CD14-positive monocyte (primary cell): ENCODE data around the gene MRPS35. TPM values are rescaled to one million over a fixed set of nuclear protein-coding genes. Genes with fewer than 3 reads are reported as not detected.

ENCODE experiments used
- DNase-seq, 3 donors: peaks; one replicate each; pipeline ENCODE4 v3.0.0-alpha.2; 2011 to 2022
- H2AFZ ChIP-seq: 2 replicates; pipeline ENCODE4 v1.6.0; 2012; ENCODE audit warnings: mild to moderate bottlenecking, low read depth, low read length, inconsistent platforms; ENCODE audit not compliant: insufficient read depth, poor library complexity, severe bottlenecking
- H3K27ac ChIP-seq, 2 donors: 1 replicate in 1 of 2; 2 replicates in 1 of 2; pipeline ENCODE4 v1.5.1; 2012 to 2013; ENCODE audit warnings: low read length in 2 of 2, control low read depth in 1 of 2, inconsistent platforms in 1 of 2, low read depth in 1 of 2, mild to moderate bottlenecking in 1 of 2
- H3K27me3 ChIP-seq, 2 donors: one replicate each; pipeline versions ENCODE4 v1.6.0 to v1.6.1; 2011 to 2013; ENCODE audit warnings: low read length in 2 of 2; ENCODE audit not compliant: control insufficient read depth in 2 of 2, insufficient read depth in 2 of 2
- H3K36me3 ChIP-seq, 2 donors: replicated peaks in 1 of 2; 1 replicate in 1 of 2; 2 replicates in 1 of 2; pipeline versions ENCODE4 v1.5.1 to v1.6.1; 2012 to 2013; ENCODE audit warnings: low read length in 2 of 2, control low read depth in 1 of 2, inconsistent platforms in 1 of 2, mild to moderate bottlenecking in 1 of 2; ENCODE audit not compliant: insufficient read depth in 2 of 2, control insufficient read depth in 1 of 2
- H3K4me1 ChIP-seq, 2 donors: 1 replicate in 1 of 2; 2 replicates in 1 of 2; pipeline versions ENCODE4 v1.5.1 to v1.6.1; 2012 to 2013; ENCODE audit warnings: low read length in 2 of 2, control low read depth in 1 of 2, inconsistent platforms in 1 of 2, mild to moderate bottlenecking in 1 of 2, moderate library complexity in 1 of 2; ENCODE audit not compliant: insufficient read depth in 2 of 2, control insufficient read depth in 1 of 2
- H3K4me2 ChIP-seq: replicated peaks from 2 replicates; pipeline ENCODE3; 2012; ENCODE audit warnings: low read length, moderate library complexity, mild to moderate bottlenecking; ENCODE audit not compliant: poor library complexity, severe bottlenecking; ENCODE audit errors: extremely low read depth
- H3K4me3 ChIP-seq, 3 experiments: fragments of 200-600 bp in 1 of 3; sonication (generic) in 1 of 3; replicated peaks in 1 of 3; 1 replicate in 2 of 3; 2 replicates in 1 of 3; pipeline ENCODE4 v1.5.1; 2011 to 2013; ENCODE audit warnings: low read length in 3 of 3, mild to moderate bottlenecking in 3 of 3, control low read depth in 2 of 3, low read depth in 2 of 3, inconsistent platforms in 1 of 3, moderate library complexity in 1 of 3
- H3K79me2 ChIP-seq: 2 replicates; pipeline ENCODE4 v1.6.0; 2012; ENCODE audit warnings: mild to moderate bottlenecking, control low read depth, inconsistent platforms, low read length, moderate library complexity; ENCODE audit not compliant: insufficient read depth
- H3K9ac ChIP-seq: 2 replicates; pipeline ENCODE4 v1.6.0; 2017; ENCODE audit warnings: low read length, mild to moderate bottlenecking; ENCODE audit not compliant: insufficient read depth, poor library complexity, severe bottlenecking
- H3K9me3 ChIP-seq, 2 donors: replicated peaks in 1 of 2; 1 replicate in 1 of 2; 2 replicates in 1 of 2; pipeline versions ENCODE4 v1.5.1 to v1.6.1; 2012 to 2013; ENCODE audit warnings: low read length in 2 of 2, control low read depth in 1 of 2; ENCODE audit not compliant: control insufficient read depth in 1 of 2, insufficient read depth in 1 of 2
- H4K20me1 ChIP-seq: 2 replicates; pipeline ENCODE4 v1.6.0; 2012; ENCODE audit warnings: mild to moderate bottlenecking, low read length, control low read depth, moderate library complexity; ENCODE audit not compliant: insufficient read depth
- H3K27ac Mint-ChIP-seq, 7 donors: one replicate each; pipeline ENCODE4 v1.8.0; 2020; ENCODE audit warnings: mild to moderate bottlenecking in 7 of 7, mixed read lengths in 7 of 7, moderate library complexity in 6 of 7, inconsistent platforms in 2 of 7
- H3K27me3 Mint-ChIP-seq, 3 donors: one replicate each; pipeline ENCODE4 v1.8.0; 2021 to 2022; ENCODE audit warnings: low read depth in 3 of 3, mild to moderate bottlenecking in 3 of 3, mixed read lengths in 3 of 3, moderate library complexity in 3 of 3, inconsistent platforms in 1 of 3
- H3K36me3 Mint-ChIP-seq, 2 donors: one replicate each; pipeline ENCODE4 v1.8.0; 2020; ENCODE audit warnings: mixed read lengths in 2 of 2, inconsistent platforms in 1 of 2, mild to moderate bottlenecking in 1 of 2
- H3K4me1 Mint-ChIP-seq: one replicate; pipeline ENCODE4 v1.8.0; 2020; ENCODE audit warnings: mild to moderate bottlenecking, mixed read lengths
- H3K4me3 Mint-ChIP-seq, 2 donors: one replicate each; pipeline ENCODE4 v1.8.0; 2020; ENCODE audit warnings: mild to moderate bottlenecking in 2 of 2, mixed read lengths in 2 of 2, moderate library complexity in 1 of 2
- H3K9me3 Mint-ChIP-seq, 7 donors: one replicate each; pipeline ENCODE4 v1.8.0; 2020 to 2022; ENCODE audit warnings: mixed read lengths in 7 of 7, mild to moderate bottlenecking in 6 of 7, moderate library complexity in 6 of 7, inconsistent platforms in 2 of 7
- CTCF ChIP-seq: fragments of 200-600 bp; IDR thresholded peaks from one replicate; pipeline ENCODE4 v1.8.0; 2022; ENCODE audit warnings: antibody characterized with exemption, mild to moderate bottlenecking
- WGBS: methylation state at CpG from one replicate; pipeline ENCODE4 v1.1.5; 2013; ENCODE audit warnings: missing lambda C conversion rate; ENCODE audit not compliant: insufficient coverage; 5-methylcytosine and 5-hydroxymethylcytosine counted together
- intact Hi-C, 2 donors: fragments of 100-400 bp; cut with micrococcal nuclease; formaldehyde crosslinking; loops; one replicate each; pipeline versions ENCODE4 v1.15.0 to v1.15.1; 2023
- polyA plus RNA-seq, 3 donors: library from polyadenylated mRNA; depleted of rRNA in 1 of 3; unstranded in 2 of 3; stranded (reverse) in 1 of 3; fragments of 300-500 nt in 2 of 3; fragments of >200 nt in 1 of 3; fragmentation: Illumina TruSeq in 2 of 3; gene quantifications; 1 replicate in 2 of 3; 2 replicates in 1 of 3; pipeline ENCODE4 v1.2.3, GENCODE V29; 2012 to 2021

The MRPS35 gene
- polyA plus RNA-seq, 3 donors = 16.6 to 51.8 (median 46.1) TPM

- Histone ChIP-seq H3K36me3 (no peaks in the 10 kb centered on the region), H3K27ac (no peak overlapping the region), H3K9ac (no peak overlapping the region), H2AFZ (no peak overlapping the region), H4K20me1 (no peaks in the 10 kb centered on the region), H3K4me1 (no peaks in the 10 kb centered on the region), H3K4me3 (no peak overlapping the region), H3K27me3 (no peaks in the 10 kb centered on the region), H3K79me2 (no peaks in the 10 kb centered on the region), H3K9me3 (no peaks in the 10 kb centered on the region), H3K4me2 (no peak overlapping the region)
- TF ChIP-seq CTCF = no peak
- no peak overlapping the region for H3K27ac Mint-ChIP-seq
- no peak overlapping the region for H3K4me3 Mint-ChIP-seq
- peaks cover 0 to 3% of the 10 kb centered on the region in 2 donors for H3K36me3 Mint-ChIP-seq
- H3K27me3 Mint-ChIP-seq = no peaks in the 10 kb centered on the region
- no peak for DNase-seq
- H3K9me3 Mint-ChIP-seq = no peaks in the 10 kb centered on the region
- intact Hi-C loops = no loop called here
- H3K4me1 Mint-ChIP-seq = no peaks in the 10 kb centered on the region
- 86% methylated on average over 2 of the region's 3 CpGs for WGBS
Observed at GRCh38 chr12:27688671-27689070, 22.0 kb upstream of the MRPS35 start.

DNA sequence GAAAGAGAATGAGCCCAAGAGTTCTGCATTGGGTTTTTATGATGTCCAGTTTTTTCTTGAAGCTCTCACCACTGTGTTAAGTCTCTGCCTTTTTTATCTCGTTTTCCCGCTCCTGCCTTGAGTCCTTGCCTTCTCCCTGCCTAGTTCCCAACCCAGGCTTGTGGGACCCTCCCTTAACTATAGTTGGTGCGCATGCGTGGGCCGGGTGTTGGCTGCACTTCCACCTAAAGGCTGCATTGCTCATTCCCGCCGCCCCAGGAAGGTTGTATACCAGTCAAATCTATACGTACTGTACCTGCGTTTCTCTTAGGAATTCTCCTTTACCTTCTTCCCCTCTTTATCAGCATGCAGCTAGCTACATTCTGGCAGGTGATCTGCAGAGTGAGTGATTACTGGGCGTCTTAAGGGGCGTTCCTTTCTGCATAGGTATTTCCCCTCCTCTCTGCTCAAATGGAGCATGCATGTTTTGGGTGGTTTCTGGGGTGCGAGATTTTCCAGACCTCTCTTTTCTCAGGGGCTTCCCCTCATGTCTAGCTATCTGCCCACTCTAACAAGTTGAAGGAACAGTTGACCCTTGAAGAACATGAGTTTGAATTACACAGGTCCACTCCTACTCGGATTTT, 21.0 kb upstream of the MRPS35 start:
- Histone ChIP-seq H3K4me3 (no peak overlapping the region), H3K79me2 (no peaks in the 10 kb centered on the region), H3K36me3 (no peaks in the 10 kb centered on the region), H3K27ac (no peak overlapping the region), H3K9ac (no peak overlapping the region), H3K4me2 (no peak overlapping the region), H3K9me3 (no peaks in the 10 kb centered on the region), H4K20me1 (no peaks in the 10 kb centered on the region), H3K27me3 (no peaks in the 10 kb centered on the region), H3K4me1 (no peaks in the 10 kb centered on the region), H2AFZ (no peak overlapping the region)
- intact Hi-C loops = no loop called here
- no peaks in the 10 kb centered on the region for H3K4me1 Mint-ChIP-seq
- H3K27ac Mint-ChIP-seq = no peak overlapping the region
- 94% methylated on average over 7 of the region's 13 CpGs for WGBS
- H3K27me3 Mint-ChIP-seq = no peaks in the 10 kb centered on the region
- no peak overlapping the region for H3K4me3 Mint-ChIP-seq
- DNase-seq = no peak
- peaks cover 0 to 3% of the 10 kb centered on the region in 2 donors for H3K36me3 Mint-ChIP-seq
- no peaks in the 10 kb centered on the region for H3K9me3 Mint-ChIP-seq
- no peak for TF ChIP-seq CTCF
